AG10803 (cell line): Measurements from ENCODE around the gene ATP12A.

Experiments used
- DNase-seq: peaks from one replicate; pipeline ENCODE4 v3.0.0; 2010; ENCODE audit warnings: low read depth
- H3K4me3 ChIP-seq: 2 replicates; pipeline ENCODE4 v1.5.1; 2011; ENCODE audit warnings: mild to moderate bottlenecking, low read length, control low read depth
- TF ChIP-seq, protein P1 (sequence below): conservative IDR thresholded peaks from 2 replicates; pipeline ENCODE4 v1.5.1; 2011; ENCODE audit warnings: mild to moderate bottlenecking, low read length, control low read depth, inconsistent platforms

The ATP12A gene

DNA sequence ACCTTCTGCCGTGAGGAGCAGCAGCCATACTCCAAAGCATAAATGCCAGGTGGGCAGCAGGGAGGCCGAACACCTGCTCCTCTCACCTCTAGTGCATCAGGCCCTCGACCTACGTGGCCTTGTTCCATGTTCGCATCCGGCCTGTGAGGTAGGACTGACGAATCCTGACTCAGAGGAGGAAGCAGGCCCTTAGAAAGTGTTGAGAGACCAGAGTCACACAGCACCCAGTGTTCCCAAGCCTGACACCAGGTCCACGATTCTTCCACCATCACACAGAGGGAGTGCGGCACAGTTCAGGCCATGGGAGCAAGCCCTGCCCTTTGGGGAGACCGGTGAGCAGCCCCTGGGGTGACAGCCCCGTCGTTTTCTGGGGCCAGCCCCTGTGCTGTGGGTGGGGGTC is 14.7 kb downstream of the ATP12A start:
- TF ChIP-seq, protein P1, sequence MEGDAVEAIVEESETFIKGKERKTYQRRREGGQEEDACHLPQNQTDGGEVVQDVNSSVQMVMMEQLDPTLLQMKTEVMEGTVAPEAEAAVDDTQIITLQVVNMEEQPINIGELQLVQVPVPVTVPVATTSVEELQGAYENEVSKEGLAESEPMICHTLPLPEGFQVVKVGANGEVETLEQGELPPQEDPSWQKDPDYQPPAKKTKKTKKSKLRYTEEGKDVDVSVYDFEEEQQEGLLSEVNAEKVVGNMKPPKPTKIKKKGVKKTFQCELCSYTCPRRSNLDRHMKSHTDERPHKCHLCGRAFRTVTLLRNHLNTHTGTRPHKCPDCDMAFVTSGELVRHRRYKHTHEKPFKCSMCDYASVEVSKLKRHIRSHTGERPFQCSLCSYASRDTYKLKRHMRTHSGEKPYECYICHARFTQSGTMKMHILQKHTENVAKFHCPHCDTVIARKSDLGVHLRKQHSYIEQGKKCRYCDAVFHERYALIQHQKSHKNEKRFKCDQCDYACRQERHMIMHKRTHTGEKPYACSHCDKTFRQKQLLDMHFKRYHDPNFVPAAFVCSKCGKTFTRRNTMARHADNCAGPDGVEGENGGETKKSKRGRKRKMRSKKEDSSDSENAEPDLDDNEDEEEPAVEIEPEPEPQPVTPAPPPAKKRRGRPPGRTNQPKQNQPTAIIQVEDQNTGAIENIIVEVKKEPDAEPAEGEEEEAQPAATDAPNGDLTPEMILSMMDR = no peak

DNA sequence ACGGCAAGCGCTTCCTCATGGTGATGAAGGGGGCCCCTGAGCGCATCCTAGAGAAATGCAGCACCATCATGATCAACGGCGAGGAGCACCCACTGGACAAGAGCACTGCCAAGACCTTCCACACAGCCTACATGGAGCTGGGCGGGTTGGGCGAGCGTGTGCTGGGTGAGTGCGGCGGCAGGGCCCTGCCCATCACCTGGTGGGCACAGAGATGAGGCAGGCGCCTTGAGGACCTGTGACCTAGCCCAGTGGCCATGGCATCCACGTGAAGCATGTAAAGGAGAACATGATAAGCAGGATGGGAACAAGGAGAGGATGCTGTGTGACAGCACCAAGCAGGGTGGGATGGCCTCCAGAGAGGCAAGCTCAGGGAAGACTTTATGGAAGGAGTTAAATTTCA is 18.5 kb downstream of the ATP12A start:
- DNase-seq = no peak

More for the DNA sequence above, 14.7 kb downstream of the ATP12A start:
- no peak overlapping the region for H3K4me3 ChIP-seq
- DNase-seq = no peak

DNA sequence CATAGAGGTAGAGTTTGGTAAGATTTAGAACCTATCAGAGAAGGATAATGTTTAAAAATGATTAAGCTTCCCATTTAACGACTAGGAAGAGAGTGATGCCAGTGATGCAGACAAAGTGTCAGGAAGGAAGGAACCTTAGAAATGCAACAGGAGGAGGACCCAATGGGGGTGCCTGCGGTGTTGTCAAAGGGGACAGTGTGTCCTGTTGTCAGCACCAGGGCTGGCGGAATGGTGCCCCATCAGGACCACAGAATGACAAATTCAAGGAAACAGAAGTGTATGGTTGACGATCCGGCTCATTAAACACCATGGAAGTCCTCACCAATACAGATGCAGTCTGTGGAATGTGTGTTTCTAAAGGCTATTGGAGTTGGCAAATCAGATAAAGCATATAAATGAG is 19.3 kb downstream of the ATP12A start:
- no peak overlapping the region for H3K4me3 ChIP-seq
- DNase-seq = no peak
- TF ChIP-seq, protein P1 = no peak

More for the DNA sequence above, 18.5 kb downstream of the ATP12A start:
- no peak overlapping the region for H3K4me3 ChIP-seq
- TF ChIP-seq, protein P1 = no peak

DNA sequence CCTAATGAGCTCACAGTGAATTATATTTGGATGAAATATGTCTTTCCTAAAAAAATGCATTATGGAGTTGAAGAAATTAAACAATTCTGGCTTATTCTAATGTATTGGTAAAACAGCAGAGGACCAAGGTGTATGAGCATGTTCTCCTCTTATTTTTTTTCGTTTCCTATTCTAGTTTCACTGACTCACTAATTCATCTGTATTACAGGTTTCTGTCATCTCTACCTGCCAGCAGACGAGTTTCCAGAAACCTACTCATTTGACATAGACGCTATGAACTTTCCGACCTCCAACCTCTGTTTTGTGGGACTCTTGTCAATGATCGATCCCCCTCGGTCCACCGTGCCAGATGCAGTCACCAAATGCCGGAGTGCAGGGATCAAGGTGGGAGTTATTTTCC is 20.3 kb downstream of the ATP12A start:
- DNase-seq = no peak
- H3K4me3 ChIP-seq = no peak overlapping the region
- TF ChIP-seq, protein P1 = no peak

DNA sequence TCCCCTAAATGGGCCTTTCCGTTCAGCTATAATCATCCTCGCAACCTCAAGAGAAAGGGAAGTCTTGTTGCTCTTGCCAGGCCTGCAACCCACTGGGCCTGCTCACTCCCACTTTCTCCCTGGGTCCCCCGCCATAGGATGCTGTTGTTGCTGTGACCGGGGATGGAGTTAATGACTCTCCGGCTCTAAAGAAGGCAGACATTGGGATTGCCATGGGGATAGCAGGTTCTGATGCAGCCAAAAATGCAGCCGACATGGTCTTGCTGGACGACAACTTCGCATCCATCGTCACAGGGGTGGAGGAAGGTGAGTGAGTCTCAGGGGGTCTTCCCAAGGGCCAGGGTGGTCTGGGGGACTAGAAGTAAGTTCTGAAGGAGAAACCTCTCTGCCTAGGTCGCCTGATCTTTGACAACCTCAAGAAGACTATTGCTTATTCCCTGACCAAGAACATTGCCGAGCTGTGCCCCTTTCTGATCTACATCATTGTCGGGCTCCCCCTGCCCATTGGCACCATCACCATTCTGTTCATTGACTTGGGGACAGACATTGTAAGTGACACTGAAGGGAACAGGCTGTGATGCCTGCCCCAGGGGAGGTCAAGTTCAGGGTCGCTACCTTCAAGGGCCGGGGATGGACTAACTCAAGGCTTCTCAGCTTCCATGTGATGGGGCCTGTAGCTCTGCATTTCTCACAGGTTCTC is 26.8 kb downstream of the ATP12A start:
- no peak overlapping the region for H3K4me3 ChIP-seq
- TF ChIP-seq, protein P1 = no peak

DNA sequence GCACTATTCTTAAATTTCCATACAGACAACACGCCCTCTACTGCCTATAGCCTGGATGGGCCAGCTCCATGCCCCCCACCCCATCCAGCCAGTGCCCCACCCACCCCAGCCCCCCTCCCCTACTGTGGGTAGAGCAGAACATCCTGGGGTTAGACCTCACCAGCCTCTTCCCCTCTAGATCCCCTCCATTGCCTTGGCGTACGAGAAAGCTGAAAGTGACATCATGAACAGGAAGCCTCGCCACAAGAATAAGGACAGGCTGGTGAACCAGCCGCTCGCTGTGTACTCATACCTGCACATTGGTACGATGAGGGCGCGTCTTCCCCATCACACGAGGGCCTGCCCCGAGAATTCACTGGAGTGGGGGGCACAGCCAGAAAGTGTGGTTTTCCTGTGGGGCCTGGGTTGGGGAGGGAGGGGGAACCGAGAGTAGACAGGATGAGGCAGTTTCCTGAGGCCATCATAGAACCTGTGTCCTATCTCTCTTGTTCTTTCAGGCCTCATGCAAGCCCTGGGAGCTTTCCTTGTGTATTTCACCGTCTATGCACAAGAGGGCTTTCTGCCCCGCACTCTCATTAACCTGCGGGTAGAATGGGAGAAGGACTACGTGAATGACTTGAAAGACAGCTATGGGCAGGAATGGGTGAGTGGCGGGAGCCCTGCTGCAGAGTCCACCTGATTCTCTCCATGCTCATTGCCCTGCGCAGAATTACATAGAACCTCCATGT is 29.1 kb downstream of the ATP12A start:
- H3K4me3 ChIP-seq = no peak overlapping the region
- TF ChIP-seq, protein P1 = no peak
- DNase-seq = no peak

More for the DNA sequence above, 26.8 kb downstream of the ATP12A start:
- DNase-seq = no peak

DNA sequence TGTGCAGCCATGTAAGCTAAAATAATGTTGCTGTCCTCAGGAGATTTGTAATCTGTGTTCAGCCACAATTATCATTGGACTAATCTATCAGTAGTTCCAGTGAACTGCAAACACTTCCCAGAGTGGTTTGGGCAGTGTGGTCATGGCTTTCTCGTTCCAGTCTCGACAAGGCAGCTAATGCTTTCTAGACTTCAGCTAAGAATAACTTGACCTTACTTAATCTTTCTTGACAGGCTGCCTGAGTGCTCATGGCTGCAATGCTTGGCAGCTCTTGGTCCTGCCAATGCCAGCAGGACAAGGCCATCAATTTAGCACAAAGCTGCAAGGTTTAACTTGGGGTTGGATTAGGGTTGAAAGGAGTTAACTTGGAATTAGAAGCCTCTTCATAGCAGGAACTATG is 32.8 kb downstream of the ATP12A start:
- no peak for DNase-seq
- no peak overlapping the region for H3K4me3 ChIP-seq
- TF ChIP-seq, protein P1 = no peak
